Measurements from ENCODE around the gene C17orf58. TPM values are rescaled to one million over a fixed set of nuclear protein-coding genes. Genes with fewer than 3 reads are reported as not detected.

Gene C17orf58
- total RNA-seq, 1 experiment from 2014 or later = 12.5 TPM

DNA sequence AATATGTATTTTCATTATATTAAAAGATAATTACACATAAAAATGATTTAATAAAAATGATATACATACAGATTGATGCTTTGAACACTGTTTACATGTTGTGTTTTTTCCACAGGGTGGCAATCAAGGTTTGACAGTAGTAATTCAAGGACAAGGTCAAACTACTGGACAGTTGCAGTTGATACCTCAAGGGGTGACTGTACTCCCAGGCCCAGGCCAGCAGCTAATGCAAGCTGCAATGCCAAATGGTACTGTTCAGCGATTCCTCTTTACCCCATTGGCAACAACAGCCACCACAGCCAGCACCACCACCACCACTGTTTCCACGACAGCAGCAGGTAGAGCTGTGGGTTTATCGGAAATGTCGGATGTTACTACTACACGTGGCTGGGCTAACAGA is 52.2 kb downstream of the C17orf58 start:
- Histone ChIP-seq H3K9me3 (ENCODE audit: low read depth, low read length, poor library complexity, severe bottlenecking) (no peaks in the 10 kb centered on the region), H3K27me3 (replicated peaks; ENCODE audit: insufficient read depth, low read depth, low read length, poor library complexity) (no peaks in the 10 kb centered on the region), H3K4me1 (ENCODE audit: insufficient read depth, low read length, poor library complexity, severe bottlenecking) (peaks cover 10% of the 10 kb centered on the region), H3K27ac (ENCODE audit: low read depth, low read length, poor library complexity, severe bottlenecking) (no peak overlapping the region), H3K36me3 (ENCODE audit: insufficient read depth, low read length, poor library complexity, severe bottlenecking) (peaks cover 88% of the 10 kb centered on the region), H3K4me3 (ENCODE audit: low read depth, low read length, poor library complexity, severe bottlenecking) (no peak overlapping the region)
- ChIA-PET POLR2A (ENCODE audit: low non-redundant PET) (no interaction called here), CTCF (interaction anchor here (1.6 kb wide), 1 partner anchor 76 kb away, joined by 4 read pairs; no protein-coding TSS in a partner anchor)
- no peak for TF ChIP-seq CTCF (conservative IDR thresholded peaks at IDR 0.05; ENCODE audit: low read depth, low read length)
- intact Hi-C loops (cut with micrococcal nuclease; ENCODE audit: unreplicated experiment) = no loop called here
- DNase-seq (ENCODE audit: low spot score) = no peak
- no TSS peak for BruUV-seq (replicated peaks)

GRCh38 chr17:67942810-67943209 is 53.5 kb downstream of the C17orf58 start:
- ChIA-PET CTCF (interaction anchor here (0.6 to 1.6 kb wide), 6 partner anchors 10 to 515 kb away, joined by 3 to 5 read pairs (median 4); partner anchors contain the start of gene WIPI1), POLR2A (ENCODE audit: low non-redundant PET) (no interaction called here)
- H3K4me3 ChIP-seq (ENCODE audit: low read depth, low read length, poor library complexity, severe bottlenecking) = no peak overlapping the region
- peaks cover 22% of the 10 kb centered on the region for H3K4me1 ChIP-seq (ENCODE audit: insufficient read depth, low read length, poor library complexity, severe bottlenecking)
- peak; percentile 15 for DNase-seq (ENCODE audit: low spot score)
- no TSS peak for BruUV-seq (replicated peaks)
- intact Hi-C loops (cut with micrococcal nuclease; ENCODE audit: unreplicated experiment) = no loop called here
- H3K9me3 ChIP-seq (ENCODE audit: low read depth, low read length, poor library complexity, severe bottlenecking) = no peaks in the 10 kb centered on the region
- TF ChIP-seq CTCF (conservative IDR thresholded peaks at IDR 0.05; ENCODE audit: low read depth, low read length) (peak; percentile 76), EZH2 (IDR thresholded peaks at IDR 0.05; ENCODE audit: borderline replicate concordance, low read depth, low read length, poor library complexity, severe bottlenecking) (no peak)
- H3K36me3 ChIP-seq (ENCODE audit: insufficient read depth, low read length, poor library complexity, severe bottlenecking) = peaks cover 76% of the 10 kb centered on the region
- H3K27ac ChIP-seq (ENCODE audit: low read depth, low read length, poor library complexity, severe bottlenecking) = no peak overlapping the region
- H3K27me3 ChIP-seq (replicated peaks; ENCODE audit: insufficient read depth, low read depth, low read length, poor library complexity) = no peaks in the 10 kb centered on the region

Other genes with a start within 250 kb of the C17orf58 start
- 108 and 109 TPM in 2 replicates for gene BPTF, start 171.0 kb downstream of the C17orf58 start, total RNA-seq (2021)
- gene KPNA2, start 39.3 kb upstream of the C17orf58 start, total RNA-seq (2021) = 481 and 486 TPM in 2 replicates